ENCODE data around the gene ZBTB26. TPM values are rescaled to one million over a fixed set of nuclear protein-coding genes. Genes with fewer than 3 reads are reported as not detected.

The ZBTB26 gene
- total RNA-seq, 1 donor, result 5.4 TPM

DNA sequence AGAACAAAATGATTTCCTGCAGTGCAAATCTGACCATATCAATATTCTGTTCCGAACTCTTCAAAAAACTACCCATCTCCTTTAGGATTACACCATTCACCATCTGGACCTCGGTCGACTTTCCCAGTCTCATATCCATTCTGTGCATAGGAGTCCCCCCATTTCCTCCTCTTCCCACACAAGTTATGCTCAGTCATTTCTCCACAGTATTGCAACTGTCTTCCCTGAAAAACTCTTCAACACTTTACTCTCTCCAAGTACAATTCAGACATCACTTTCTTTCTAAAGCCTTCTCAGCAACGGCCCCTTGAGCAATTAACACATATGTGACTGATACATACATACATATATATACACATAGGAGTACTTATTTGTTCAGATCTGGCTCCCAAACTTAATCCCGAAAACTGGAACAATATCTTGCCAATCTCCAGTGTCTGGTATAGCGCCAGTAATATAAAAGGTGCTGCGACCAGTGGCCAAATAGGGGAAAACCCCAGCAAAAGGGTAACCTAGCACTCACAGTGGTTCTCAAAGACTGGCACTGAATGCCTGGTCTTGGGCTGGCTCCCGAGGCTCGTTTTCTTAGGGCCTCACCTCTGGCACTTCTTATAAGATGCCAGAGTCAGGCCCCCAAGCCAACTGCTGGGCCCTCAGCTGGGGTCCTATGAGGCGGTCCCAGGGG lies 629 bp downstream of the ZBTB26 start:
- no peaks in the 10 kb centered on the region for H4K20me1 ChIP-seq (ENCODE audit: insufficient read depth, low read length)
- no peaks in the 10 kb centered on the region for H3K27me3 ChIP-seq (ENCODE audit: insufficient read depth, low read length)
- TF ChIP-seq, protein P1, sequence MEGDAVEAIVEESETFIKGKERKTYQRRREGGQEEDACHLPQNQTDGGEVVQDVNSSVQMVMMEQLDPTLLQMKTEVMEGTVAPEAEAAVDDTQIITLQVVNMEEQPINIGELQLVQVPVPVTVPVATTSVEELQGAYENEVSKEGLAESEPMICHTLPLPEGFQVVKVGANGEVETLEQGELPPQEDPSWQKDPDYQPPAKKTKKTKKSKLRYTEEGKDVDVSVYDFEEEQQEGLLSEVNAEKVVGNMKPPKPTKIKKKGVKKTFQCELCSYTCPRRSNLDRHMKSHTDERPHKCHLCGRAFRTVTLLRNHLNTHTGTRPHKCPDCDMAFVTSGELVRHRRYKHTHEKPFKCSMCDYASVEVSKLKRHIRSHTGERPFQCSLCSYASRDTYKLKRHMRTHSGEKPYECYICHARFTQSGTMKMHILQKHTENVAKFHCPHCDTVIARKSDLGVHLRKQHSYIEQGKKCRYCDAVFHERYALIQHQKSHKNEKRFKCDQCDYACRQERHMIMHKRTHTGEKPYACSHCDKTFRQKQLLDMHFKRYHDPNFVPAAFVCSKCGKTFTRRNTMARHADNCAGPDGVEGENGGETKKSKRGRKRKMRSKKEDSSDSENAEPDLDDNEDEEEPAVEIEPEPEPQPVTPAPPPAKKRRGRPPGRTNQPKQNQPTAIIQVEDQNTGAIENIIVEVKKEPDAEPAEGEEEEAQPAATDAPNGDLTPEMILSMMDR (IDR thresholded peaks at IDR 0.05; ENCODE audit: extremely low read depth, low read depth, low read length), result no peak
- peak overlapping the region; percentile 94 for H3K4me2 ChIP-seq (ENCODE audit: insufficient read depth, low read length)
- peaks cover 72% of the 10 kb centered on the region for H3K79me2 ChIP-seq (ENCODE audit: insufficient read depth, low read length)
- H3K36me3 ChIP-seq (ENCODE audit: insufficient read depth, low read length), result no peaks in the 10 kb centered on the region
- peak overlapping the region; percentile 79 for H3K27ac ChIP-seq (ENCODE audit: low read depth, low read length)
- no peaks in the 10 kb centered on the region for H3K9me3 ChIP-seq (ENCODE audit: low read depth, low read length)
- peak; percentile 29 for DNase-seq (ENCODE audit: insufficient read length, low spot score, missing footprints)
- H3K4me3 ChIP-seq (ENCODE audit: insufficient read depth, low read length), result peak overlapping the region; percentile 97
- peak overlapping the region; percentile 96 for H2AFZ ChIP-seq (ENCODE audit: low read length)
- H3K4me1 ChIP-seq (ENCODE audit: insufficient read depth, low read length), result peaks cover 11% of the 10 kb centered on the region

DNA sequence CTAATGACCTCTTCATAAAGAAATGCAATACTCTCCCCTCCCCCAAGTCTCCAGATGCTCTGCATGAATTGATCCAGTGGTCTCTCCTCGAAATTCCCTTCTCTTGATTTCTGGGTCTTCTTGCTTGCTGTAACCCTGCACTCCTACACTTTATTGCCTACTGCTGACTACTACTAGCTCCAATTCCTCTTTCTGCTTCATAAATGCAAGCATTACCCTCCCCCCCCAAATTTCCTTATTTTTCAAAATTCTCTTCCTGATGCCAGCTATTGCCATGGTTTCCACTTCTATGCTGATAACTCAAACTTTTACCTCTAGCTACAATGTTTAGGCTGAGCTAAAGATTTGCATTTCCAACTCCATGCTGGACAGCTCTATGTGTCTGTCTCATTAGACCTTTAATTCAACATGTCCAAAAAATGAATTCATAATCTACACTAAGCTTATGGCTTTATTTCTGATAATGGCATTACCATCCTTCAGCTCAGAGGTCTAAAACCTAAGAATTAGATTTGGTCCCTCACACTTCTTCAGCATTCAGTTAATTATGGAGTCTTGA lies 1.4 kb downstream of the ZBTB26 start:
- Histone ChIP-seq H3K27ac (ENCODE audit: low read depth, low read length) (no peak overlapping the region), H3K4me1 (ENCODE audit: insufficient read depth, low read length) (peaks cover 11% of the 10 kb centered on the region), H3K9me3 (ENCODE audit: low read depth, low read length) (no peaks in the 10 kb centered on the region), H3K4me3 (ENCODE audit: insufficient read depth, low read length) (no peak overlapping the region), H3K36me3 (ENCODE audit: insufficient read depth, low read length) (no peaks in the 10 kb centered on the region), H3K79me2 (ENCODE audit: insufficient read depth, low read length) (peaks cover 66% of the 10 kb centered on the region), H4K20me1 (ENCODE audit: insufficient read depth, low read length) (no peaks in the 10 kb centered on the region), H2AFZ (ENCODE audit: low read length) (no peak overlapping the region), H3K27me3 (ENCODE audit: insufficient read depth, low read length) (no peaks in the 10 kb centered on the region), H3K4me2 (ENCODE audit: insufficient read depth, low read length) (peak overlapping the region; percentile 94)
- TF ChIP-seq, protein P1 (IDR thresholded peaks at IDR 0.05; ENCODE audit: extremely low read depth, low read depth, low read length), result no peak
- DNase-seq (ENCODE audit: insufficient read length, low spot score, missing footprints), result peak; percentile 14

DNA sequence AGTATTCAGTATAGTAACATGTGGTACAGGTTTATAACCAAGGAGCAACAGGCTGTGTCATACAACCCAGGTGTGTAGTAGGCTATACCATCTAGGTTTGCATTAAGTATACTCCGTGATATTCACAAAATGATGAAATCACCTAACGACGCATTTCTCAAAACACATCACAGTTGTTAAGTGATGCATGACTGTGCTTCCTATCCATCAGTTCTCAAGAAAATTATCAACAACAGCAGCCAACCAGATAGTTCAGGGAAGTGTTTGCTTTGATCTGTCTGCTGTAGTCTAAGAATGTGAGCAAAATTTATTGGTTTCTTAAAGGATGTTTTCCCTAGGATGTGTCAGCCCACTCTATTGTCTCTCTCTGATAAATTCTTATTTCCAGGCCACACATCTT lies 7.4 kb downstream of the ZBTB26 start:
- Histone ChIP-seq H3K27me3 (ENCODE audit: insufficient read depth, low read length) (no peaks in the 10 kb centered on the region), H2AFZ (ENCODE audit: low read length) (no peak overlapping the region), H3K79me2 (ENCODE audit: insufficient read depth, low read length) (peaks cover 30% of the 10 kb centered on the region), H3K27ac (ENCODE audit: low read depth, low read length) (no peak overlapping the region), H3K4me1 (ENCODE audit: insufficient read depth, low read length) (no peaks in the 10 kb centered on the region), H3K4me2 (ENCODE audit: insufficient read depth, low read length) (no peak overlapping the region), H3K36me3 (ENCODE audit: insufficient read depth, low read length) (peaks cover 8% of the 10 kb centered on the region), H3K4me3 (ENCODE audit: insufficient read depth, low read length) (no peak overlapping the region), H3K9me3 (ENCODE audit: low read depth, low read length) (no peaks in the 10 kb centered on the region), H4K20me1 (ENCODE audit: insufficient read depth, low read length) (peaks cover 3% of the 10 kb centered on the region)
- TF ChIP-seq, protein P1 (IDR thresholded peaks at IDR 0.05; ENCODE audit: extremely low read depth, low read depth, low read length), result no peak
- no peak for DNase-seq (ENCODE audit: insufficient read length, low spot score, missing footprints)

DNA sequence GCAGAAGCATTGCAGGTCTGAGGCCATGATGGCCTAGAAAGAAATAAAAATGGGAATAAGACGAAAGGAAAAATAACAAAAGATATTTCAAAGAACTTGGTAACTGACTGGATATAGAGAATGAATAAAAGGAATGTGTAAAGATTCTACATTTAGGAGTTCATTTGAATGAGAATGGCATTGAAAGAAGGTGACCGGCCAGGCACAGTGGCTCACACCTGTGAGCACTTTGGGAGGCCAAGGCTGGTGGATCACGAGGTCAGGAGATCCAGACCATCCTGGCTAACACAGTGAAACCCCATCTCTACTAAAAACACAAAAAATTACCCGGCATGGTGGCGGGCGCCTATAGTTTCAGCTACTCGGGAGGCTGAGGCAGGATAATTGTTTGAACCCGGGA lies 8.6 kb downstream of the ZBTB26 start:
- Histone ChIP-seq H3K79me2 (ENCODE audit: insufficient read depth, low read length) (peaks cover 25% of the 10 kb centered on the region), H3K9me3 (ENCODE audit: low read depth, low read length) (no peaks in the 10 kb centered on the region), H3K4me3 (ENCODE audit: insufficient read depth, low read length) (no peak overlapping the region), H3K36me3 (ENCODE audit: insufficient read depth, low read length) (peaks cover 14% of the 10 kb centered on the region), H3K4me1 (ENCODE audit: insufficient read depth, low read length) (no peaks in the 10 kb centered on the region), H3K4me2 (ENCODE audit: insufficient read depth, low read length) (no peak overlapping the region), H3K27me3 (ENCODE audit: insufficient read depth, low read length) (no peaks in the 10 kb centered on the region), H4K20me1 (ENCODE audit: insufficient read depth, low read length) (peaks cover 4% of the 10 kb centered on the region), H3K27ac (ENCODE audit: low read depth, low read length) (no peak overlapping the region), H2AFZ (ENCODE audit: low read length) (no peak overlapping the region)
- no peak for DNase-seq (ENCODE audit: insufficient read length, low spot score, missing footprints)
- TF ChIP-seq, protein P1 (IDR thresholded peaks at IDR 0.05; ENCODE audit: extremely low read depth, low read depth, low read length), result no peak
